Measurements from ENCODE around the gene C17orf58.
"Not testable (repeated sequence)": the region's sequence is repeated elsewhere in the genome, so short reads cannot be mapped to it uniquely, and the experiment has no call there.

DNA sequence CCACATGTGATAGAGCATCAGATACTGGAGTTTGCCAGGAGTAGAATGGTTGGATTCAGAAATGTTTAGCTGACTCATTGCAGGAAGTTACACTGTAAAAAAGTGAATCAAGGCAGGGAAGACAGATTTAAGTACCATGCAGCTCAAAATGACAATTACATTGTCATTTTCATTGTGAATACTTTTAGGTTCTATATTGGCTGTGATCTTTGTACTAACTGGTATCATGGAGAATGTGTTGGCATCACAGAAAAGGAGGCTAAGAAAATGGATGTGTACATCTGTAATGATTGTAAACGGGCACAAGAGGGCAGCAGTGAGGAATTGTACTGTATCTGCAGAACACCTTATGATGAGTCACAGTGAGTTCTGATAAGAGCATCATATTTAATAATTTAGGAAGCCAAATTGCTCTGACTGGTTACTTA lies 33.1 kb downstream of the C17orf58 start:
- TF ChIP-seq, protein P1, sequence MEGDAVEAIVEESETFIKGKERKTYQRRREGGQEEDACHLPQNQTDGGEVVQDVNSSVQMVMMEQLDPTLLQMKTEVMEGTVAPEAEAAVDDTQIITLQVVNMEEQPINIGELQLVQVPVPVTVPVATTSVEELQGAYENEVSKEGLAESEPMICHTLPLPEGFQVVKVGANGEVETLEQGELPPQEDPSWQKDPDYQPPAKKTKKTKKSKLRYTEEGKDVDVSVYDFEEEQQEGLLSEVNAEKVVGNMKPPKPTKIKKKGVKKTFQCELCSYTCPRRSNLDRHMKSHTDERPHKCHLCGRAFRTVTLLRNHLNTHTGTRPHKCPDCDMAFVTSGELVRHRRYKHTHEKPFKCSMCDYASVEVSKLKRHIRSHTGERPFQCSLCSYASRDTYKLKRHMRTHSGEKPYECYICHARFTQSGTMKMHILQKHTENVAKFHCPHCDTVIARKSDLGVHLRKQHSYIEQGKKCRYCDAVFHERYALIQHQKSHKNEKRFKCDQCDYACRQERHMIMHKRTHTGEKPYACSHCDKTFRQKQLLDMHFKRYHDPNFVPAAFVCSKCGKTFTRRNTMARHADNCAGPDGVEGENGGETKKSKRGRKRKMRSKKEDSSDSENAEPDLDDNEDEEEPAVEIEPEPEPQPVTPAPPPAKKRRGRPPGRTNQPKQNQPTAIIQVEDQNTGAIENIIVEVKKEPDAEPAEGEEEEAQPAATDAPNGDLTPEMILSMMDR (IDR thresholded peaks at IDR 0.05), result peak; percentile 60 to 72 (median 66)
- TF ChIP-seq POLR2A (IDR thresholded peaks at IDR 0.05), result not testable (repeated sequence)

Data from uterus (tissue), 2 donors.